ENCODE measurements around the gene SLC26A3. TPM values are rescaled to one million over a fixed set of nuclear protein-coding genes. Genes with fewer than 3 reads are reported as not detected.

SLC26A3 gene
- total RNA-seq = not detected in 2 replicates

DNA sequence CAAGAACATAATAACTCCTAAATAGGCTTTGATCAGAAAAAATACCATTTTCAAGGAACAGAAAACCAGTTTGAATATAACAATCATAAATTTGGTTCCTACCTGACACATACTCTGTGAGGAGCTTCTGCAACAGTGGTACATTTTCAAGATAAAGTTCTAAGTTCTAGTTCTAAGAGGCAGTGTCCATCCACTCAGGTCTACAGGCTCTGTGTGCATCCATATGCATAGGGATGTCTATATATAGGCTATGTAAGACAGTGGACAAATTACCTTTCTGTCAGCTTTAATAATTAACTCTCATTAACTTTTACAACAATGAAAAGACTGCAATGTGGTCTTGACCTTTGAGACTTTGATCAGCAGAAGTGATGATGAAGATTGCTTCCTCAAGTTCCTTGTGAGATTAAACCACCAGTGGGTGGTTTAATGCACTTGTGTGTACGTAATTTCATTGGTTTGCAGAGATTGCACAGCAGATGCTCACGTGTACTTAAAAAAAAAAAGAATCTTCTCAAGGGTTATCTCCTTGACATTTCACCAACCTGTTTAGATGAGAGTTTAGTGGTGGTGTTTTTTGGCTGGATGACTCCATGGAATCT is at the start of gene SLC26A3:
Gene SLC26A3, minus strand, starts transcription at position 215 of the 602 bp plus-strand sequence. CDS start 8,714 bp downstream, outside the sequence.

GRCh38 chr7:107743567-107744344 is 59.3 kb downstream of the SLC26A3 start, which contains the start of gene CBLL1:
CBLL1 (plus strand) TSS chr7:107744142; CDS start chr7:107744164, 22 bp downstream.

Other genes with a start within 250 kb of the SLC26A3 start
- 25.6 and 28.8 TPM in 2 replicates for gene COG5, start 239.3 kb downstream of the SLC26A3 start, total RNA-seq
- gene DUS4L, start 239.3 kb downstream of the SLC26A3 start, total RNA-seq = 4.4 and 5.1 TPM in 2 replicates
- 27.3 and 30.2 TPM in 2 replicates for gene BCAP29, start 223.0 kb downstream of the SLC26A3 start, total RNA-seq
- 0.28 and 0.65 TPM in 2 replicates for gene SLC26A4, start 142.4 kb downstream of the SLC26A3 start, total RNA-seq
- gene CBLL1, start 59.1 kb downstream of the SLC26A3 start, total RNA-seq = 9.2 and 9.9 TPM in 2 replicates
- 40.1 and 46.2 TPM in 2 replicates for gene DLD, start 88.0 kb upstream of the SLC26A3 start, total RNA-seq
- gene LAMB1, start 199.9 kb upstream of the SLC26A3 start, total RNA-seq = 534 and 562 TPM in 2 replicates

Measured in smooth muscle cell of bladder (primary cell).